ENCODE measurements around the gene ACACA.

ACACA gene

GRCh38 chr17:37207103-37207502, 199.5 kb downstream of the ACACA start:
- TF ChIP-seq, protein P1, sequence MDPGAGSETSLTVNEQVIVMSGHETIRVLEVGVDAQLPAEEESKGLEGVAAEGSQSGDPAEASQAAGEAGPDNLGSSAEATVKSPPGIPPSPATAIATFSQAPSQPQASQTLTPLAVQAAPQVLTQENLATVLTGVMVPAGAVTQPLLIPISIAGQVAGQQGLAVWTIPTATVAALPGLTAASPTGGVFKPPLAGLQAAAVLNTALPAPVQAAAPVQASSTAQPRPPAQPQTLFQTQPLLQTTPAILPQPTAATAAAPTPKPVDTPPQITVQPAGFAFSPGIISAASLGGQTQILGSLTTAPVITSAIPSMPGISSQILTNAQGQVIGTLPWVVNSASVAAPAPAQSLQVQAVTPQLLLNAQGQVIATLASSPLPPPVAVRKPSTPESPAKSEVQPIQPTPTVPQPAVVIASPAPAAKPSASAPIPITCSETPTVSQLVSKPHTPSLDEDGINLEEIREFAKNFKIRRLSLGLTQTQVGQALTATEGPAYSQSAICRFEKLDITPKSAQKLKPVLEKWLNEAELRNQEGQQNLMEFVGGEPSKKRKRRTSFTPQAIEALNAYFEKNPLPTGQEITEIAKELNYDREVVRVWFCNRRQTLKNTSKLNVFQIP (CRISPR knock-in tag; IDR thresholded peaks at IDR 0.05; ENCODE audit: borderline replicate concordance, low read depth) = no peak
- TF ChIP-seq ZNF70 (CRISPR knock-in tag; IDR thresholded peaks at IDR 0.05) (no peak), ISL1 (CRISPR knock-in tag; IDR thresholded peaks at IDR 0.05) (no peak), TCF4 (CRISPR knock-in tag; IDR thresholded peaks at IDR 0.05; ENCODE audit: borderline replicate concordance) (no peak), ESRRG (CRISPR knock-in tag; IDR thresholded peaks at IDR 0.05) (no peak), SNAI2 (CRISPR knock-in tag; IDR thresholded peaks at IDR 0.05) (no peak), BACH2 (CRISPR knock-in tag; IDR thresholded peaks at IDR 0.05; ENCODE audit: borderline replicate concordance) (no peak), ZNF8 (CRISPR knock-in tag; IDR thresholded peaks at IDR 0.05) (no peak), ARNTL (CRISPR knock-in tag; IDR thresholded peaks at IDR 0.05; ENCODE audit: borderline replicate concordance, low read depth) (no peak), RARB (CRISPR knock-in tag; IDR thresholded peaks at IDR 0.05) (no peak), ZFP3 (CRISPR knock-in tag; IDR thresholded peaks at IDR 0.05) (no peak), OSR1 (CRISPR knock-in tag; IDR thresholded peaks at IDR 0.05) (no peak), TSHZ2 (CRISPR knock-in tag; IDR thresholded peaks at IDR 0.05) (no peak)
- TF ChIP-seq, protein P2, sequence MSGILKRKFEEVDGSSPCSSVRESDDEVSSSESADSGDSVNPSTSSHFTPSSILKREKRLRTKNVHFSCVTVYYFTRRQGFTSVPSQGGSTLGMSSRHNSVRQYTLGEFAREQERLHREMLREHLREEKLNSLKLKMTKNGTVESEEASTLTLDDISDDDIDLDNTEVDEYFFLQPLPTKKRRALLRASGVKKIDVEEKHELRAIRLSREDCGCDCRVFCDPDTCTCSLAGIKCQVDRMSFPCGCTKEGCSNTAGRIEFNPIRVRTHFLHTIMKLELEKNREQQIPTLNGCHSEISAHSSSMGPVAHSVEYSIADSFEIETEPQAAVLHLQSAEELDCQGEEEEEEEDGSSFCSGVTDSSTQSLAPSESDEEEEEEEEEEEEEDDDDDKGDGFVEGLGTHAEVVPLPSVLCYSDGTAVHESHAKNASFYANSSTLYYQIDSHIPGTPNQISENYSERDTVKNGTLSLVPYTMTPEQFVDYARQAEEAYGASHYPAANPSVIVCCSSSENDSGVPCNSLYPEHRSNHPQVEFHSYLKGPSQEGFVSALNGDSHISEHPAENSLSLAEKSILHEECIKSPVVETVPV (CRISPR knock-in tag; IDR thresholded peaks at IDR 0.05) = no peak
- no peak for ATAC-seq

GRCh38 chr17:37206299-37206698, 200.3 kb downstream of the ACACA start:
- no peak for ATAC-seq

GRCh38 chr17:37200497-37200896, 206.1 kb downstream of the ACACA start:
- ATAC-seq = no peak
- TF ChIP-seq ZNF565 (CRISPR knock-in tag; conservative IDR thresholded peaks at IDR 0.05; ENCODE audit: low read depth) = no peak
- TF ChIP-seq, protein P2 (CRISPR knock-in tag; IDR thresholded peaks at IDR 0.05) = no peak
- TF ChIP-seq TCF4 (CRISPR knock-in tag; IDR thresholded peaks at IDR 0.05; ENCODE audit: borderline replicate concordance) = no peak
- no peak for TF ChIP-seq ESRRG (CRISPR knock-in tag; IDR thresholded peaks at IDR 0.05)
- no peak for TF ChIP-seq TOX (CRISPR knock-in tag; IDR thresholded peaks at IDR 0.05; ENCODE audit: borderline replicate concordance)
- TF ChIP-seq GLIS3 (CRISPR knock-in tag; IDR thresholded peaks at IDR 0.05) = no peak
- no peak for TF ChIP-seq BACH2 (CRISPR knock-in tag; IDR thresholded peaks at IDR 0.05; ENCODE audit: borderline replicate concordance)
- TF ChIP-seq, protein P1 (CRISPR knock-in tag; IDR thresholded peaks at IDR 0.05; ENCODE audit: borderline replicate concordance, low read depth) = no peak

More at GRCh38 chr17:37206299-37206698, 200.3 kb downstream of the ACACA start:
- TF ChIP-seq CSDC2 (CRISPR knock-in tag; IDR thresholded peaks at IDR 0.05) = no peak

DNA sequence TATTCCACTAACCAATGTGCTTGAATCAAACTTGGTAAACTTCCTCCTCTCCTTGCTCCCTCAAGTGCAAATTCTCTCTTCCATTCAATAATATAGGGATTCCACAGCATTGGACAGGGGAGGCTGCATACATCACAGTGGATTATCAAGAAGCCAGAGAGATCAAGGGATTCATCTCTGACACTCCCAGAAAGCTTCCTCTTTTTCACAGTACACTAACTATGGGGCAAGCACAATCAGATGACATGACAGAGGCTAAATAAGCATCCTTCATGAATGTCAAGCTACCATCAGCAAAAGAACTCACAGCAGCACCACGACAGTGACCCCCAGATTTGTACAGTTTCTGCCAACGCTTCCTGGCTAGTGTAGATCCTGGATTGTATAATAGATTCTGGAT, 209.3 kb downstream of the ACACA start:
- no peak for TF ChIP-seq CREB5 (CRISPR knock-in tag; IDR thresholded peaks at IDR 0.05; ENCODE audit: low read depth)
- no peak for TF ChIP-seq ZFP3 (CRISPR knock-in tag; IDR thresholded peaks at IDR 0.05)
- TF ChIP-seq ARNTL (CRISPR knock-in tag; IDR thresholded peaks at IDR 0.05; ENCODE audit: borderline replicate concordance, low read depth) = no peak
- no peak for TF ChIP-seq ESRRG (CRISPR knock-in tag; IDR thresholded peaks at IDR 0.05)
- TF ChIP-seq, protein P2 (CRISPR knock-in tag; IDR thresholded peaks at IDR 0.05) = no peak
- ATAC-seq = no peak
